Breast epithelium (tissue), 3 donors: ENCODE measurements around the gene PLEKHM2.

Source experiments
- POLR2A ChIP-seq: fragments of 450-650 bp; IDR thresholded peaks from one replicate; pipeline ENCODE4 v1.6.1; 2016; ENCODE audit warnings: antibody characterized with exemption, mild to moderate bottlenecking, moderate library complexity
- POLR2AphosphoS5 ChIP-seq, 3 donors: sonication (generic); formaldehyde crosslinking; IDR thresholded peaks; one replicate each; pipeline ENCODE4 v1.6.1; 2017; ENCODE audit warnings: antibody characterized with exemption in 3 of 3
- TF ChIP-seq, protein P1 (sequence below), 3 donors: fragments of 450-650 bp; IDR thresholded peaks; one replicate each; pipeline ENCODE4 v1.5.1; 2016 to 2017; ENCODE audit warnings: antibody characterized with exemption in 3 of 3, mild to moderate bottlenecking in 3 of 3, moderate library complexity in 3 of 3

DNA sequence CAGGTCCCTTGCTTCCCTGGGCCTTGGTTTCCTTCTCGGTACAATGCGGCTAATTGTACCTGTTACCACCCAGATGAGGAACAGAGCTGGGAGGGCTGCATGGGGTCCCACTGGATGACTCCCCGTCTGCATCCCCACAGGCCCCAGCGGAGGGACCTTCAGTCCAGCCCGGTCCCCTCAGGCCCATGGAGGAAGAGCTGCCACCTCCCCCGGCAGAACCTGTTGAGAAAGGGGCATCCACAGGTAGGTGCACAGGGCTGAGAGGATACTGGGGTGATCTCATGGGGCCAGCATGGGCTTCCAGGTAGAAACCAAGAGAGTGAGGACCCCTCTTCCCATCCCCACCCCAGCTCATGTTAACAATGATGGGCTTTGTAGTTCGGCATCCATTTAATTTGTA, 84.3 kb downstream of the PLEKHM2 start:
- TF ChIP-seq, protein P1, sequence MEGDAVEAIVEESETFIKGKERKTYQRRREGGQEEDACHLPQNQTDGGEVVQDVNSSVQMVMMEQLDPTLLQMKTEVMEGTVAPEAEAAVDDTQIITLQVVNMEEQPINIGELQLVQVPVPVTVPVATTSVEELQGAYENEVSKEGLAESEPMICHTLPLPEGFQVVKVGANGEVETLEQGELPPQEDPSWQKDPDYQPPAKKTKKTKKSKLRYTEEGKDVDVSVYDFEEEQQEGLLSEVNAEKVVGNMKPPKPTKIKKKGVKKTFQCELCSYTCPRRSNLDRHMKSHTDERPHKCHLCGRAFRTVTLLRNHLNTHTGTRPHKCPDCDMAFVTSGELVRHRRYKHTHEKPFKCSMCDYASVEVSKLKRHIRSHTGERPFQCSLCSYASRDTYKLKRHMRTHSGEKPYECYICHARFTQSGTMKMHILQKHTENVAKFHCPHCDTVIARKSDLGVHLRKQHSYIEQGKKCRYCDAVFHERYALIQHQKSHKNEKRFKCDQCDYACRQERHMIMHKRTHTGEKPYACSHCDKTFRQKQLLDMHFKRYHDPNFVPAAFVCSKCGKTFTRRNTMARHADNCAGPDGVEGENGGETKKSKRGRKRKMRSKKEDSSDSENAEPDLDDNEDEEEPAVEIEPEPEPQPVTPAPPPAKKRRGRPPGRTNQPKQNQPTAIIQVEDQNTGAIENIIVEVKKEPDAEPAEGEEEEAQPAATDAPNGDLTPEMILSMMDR (IDR thresholded peaks at IDR 0.05) = no peak
- TF ChIP-seq POLR2A (no peak), POLR2AphosphoS5 (IDR thresholded peaks at IDR 0.05) (no peak)
